GM21515 (cell line): Measurements from ENCODE around the gene RAB18.
"Not testable (repeated sequence)": the region's sequence is repeated elsewhere in the genome, so short reads cannot be mapped to it uniquely, and the experiment has no call there.

Experiments
- ATAC-seq: cut with Tn5 transposase; IDR thresholded peaks from one replicate; pipeline ENCODE4 v1.9.1; 2021; ENCODE audit not compliant: unreplicated experiment

Gene RAB18

GRCh38 chr10:27542812-27543211, 38.7 kb downstream of the RAB18 start:
- no peak for ATAC-seq

- no peak for ATAC-seq
Measured at GRCh38 chr10:27547047-27547446, 42.9 kb downstream of the RAB18 start.

- no peak for ATAC-seq
Measured at GRCh38 chr10:27547482-27547881, 43.4 kb downstream of the RAB18 start.

- ATAC-seq: no peak
Measured at GRCh38 chr10:27550823-27551222, 46.7 kb downstream of the RAB18 start.

GRCh38 chr10:27558612-27559020, 54.5 kb downstream of the RAB18 start:
- ATAC-seq: no peak

- ATAC-seq: no peak
Measured at GRCh38 chr10:27561334-27561733, 57.2 kb downstream of the RAB18 start.

- no peak for ATAC-seq
Measured at GRCh38 chr10:27564398-27564797, 60.3 kb downstream of the RAB18 start.

GRCh38 chr10:27564880-27565279, 60.8 kb downstream of the RAB18 start:
- no peak for ATAC-seq

GRCh38 chr10:27568196-27569175, 64.4 kb downstream of the RAB18 start:
- ATAC-seq: no peak

GRCh38 chr10:27569946-27570345, 65.8 kb downstream of the RAB18 start:
- ATAC-seq: no peak

GRCh38 chr10:27577038-27577437, 72.9 kb downstream of the RAB18 start:
- ATAC-seq: not testable (repeated sequence)

- ATAC-seq: no peak
Measured at GRCh38 chr10:27578316-27578715, 74.2 kb downstream of the RAB18 start.

GRCh38 chr10:27581225-27581624, 77.1 kb downstream of the RAB18 start:
- ATAC-seq: no peak

- ATAC-seq: no peak
Measured at GRCh38 chr10:27584302-27584701, 80.2 kb downstream of the RAB18 start.
